GM18858 (cell line): ENCODE results near the gene RHBG.

Source experiments
- ATAC-seq: cut with Tn5 transposase; IDR thresholded peaks from one replicate; pipeline ENCODE4 v1.9.1; 2021; ENCODE audit not compliant: unreplicated experiment

Gene RHBG

GRCh38 chr1:156423422-156424352 is 54.7 kb downstream of the RHBG start:
- ATAC-seq, result no peak

- ATAC-seq, result no peak
These were observed 55.9 kb downstream of the RHBG start for GRCh38 chr1:156424806-156425432.

- ATAC-seq, result no peak
These were observed 56.9 kb downstream of the RHBG start for GRCh38 chr1:156425943-156426342.

DNA sequence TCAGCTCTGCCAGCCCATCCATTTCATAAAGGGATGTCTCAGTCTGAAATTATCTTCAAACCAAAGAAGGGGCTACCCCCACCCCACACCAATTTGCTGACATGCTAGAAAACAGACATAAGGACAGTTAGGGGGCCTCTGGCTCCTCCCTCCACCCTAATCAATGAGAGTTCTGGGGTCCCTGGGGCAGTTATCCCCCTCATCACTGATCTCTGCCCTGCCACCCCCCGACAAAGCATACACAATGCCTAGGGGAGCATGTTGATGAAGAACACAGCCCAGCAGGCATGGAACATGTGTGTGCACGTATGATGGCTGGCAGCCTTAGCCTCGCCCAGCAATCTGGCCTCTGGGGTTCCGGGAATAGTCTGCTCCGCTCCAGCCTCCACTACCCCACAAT is 58.9 kb downstream of the RHBG start:
- ATAC-seq, result no peak

DNA sequence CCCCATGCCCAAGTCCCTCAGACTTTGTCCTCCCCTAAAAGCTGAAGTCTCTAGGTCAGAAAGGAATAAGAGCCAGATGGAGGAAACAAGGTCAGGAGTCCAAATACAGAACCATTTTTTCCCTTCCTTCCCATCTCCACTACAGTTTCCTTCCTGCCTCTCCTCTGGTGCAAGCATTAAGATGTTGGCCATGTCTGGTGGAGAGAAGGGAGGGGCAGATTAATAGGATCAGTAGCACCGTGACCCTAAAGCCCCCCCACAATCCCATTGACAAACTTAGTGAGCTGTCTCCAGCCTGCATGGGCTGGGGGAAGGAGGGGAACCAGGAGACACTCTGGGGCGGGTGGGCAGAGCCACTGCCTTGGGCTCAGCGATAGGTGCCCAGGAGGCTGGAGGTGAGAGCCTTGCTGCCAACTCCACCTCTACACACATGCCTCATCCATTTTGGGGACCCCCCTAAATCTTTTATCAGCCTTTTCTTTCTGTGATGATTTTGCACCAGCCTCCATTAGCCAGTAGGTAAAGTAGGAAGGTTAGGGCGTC is 59.8 kb downstream of the RHBG start:
- ATAC-seq, result no peak

- no peak for ATAC-seq
These were observed 60.5 kb downstream of the RHBG start for GRCh38 chr1:156429313-156430060.

DNA sequence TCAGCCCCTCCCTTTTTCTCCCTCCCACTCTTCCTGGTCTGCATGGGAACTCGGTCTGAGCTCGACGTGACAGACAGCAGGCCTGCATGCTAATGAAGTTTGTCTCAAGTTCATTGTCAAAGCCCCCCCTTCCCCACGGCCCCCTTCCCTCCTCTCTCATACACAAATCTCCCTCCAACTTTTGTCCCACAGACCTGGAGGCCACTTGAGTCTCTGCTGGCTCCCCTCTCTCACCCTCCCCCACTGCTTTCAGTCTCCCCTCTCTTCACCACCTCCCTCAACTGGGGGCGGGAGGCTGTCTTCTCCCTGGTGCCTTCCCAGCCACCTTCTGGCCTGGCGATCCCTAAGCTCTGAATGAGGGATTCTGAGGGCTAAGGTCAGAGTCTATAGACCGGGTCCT is 61.3 kb downstream of the RHBG start:
- ATAC-seq, result no peak

DNA sequence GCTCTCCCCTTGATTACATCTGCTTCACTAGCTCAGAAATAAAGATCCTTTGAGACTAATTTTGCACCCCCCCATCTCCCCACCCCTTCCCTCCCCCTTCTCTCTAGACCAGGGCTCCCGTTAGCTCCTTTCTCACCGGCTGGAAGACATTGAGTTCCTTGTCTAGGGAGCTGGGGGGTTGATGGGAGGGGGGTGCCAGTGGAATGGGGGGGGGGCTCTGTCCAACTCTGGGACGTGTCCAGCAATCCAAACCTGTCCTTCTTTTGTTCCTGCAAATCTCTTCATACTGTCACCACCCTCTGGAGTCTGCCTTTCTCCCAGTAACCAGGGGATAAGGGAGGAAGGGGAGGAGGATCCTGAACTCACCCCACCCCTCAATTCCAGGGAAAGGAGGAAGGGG is 61.9 kb downstream of the RHBG start:
- ATAC-seq, result no peak

- no peak for ATAC-seq
These were observed 62.4 kb downstream of the RHBG start for GRCh38 chr1:156431366-156431765.

DNA sequence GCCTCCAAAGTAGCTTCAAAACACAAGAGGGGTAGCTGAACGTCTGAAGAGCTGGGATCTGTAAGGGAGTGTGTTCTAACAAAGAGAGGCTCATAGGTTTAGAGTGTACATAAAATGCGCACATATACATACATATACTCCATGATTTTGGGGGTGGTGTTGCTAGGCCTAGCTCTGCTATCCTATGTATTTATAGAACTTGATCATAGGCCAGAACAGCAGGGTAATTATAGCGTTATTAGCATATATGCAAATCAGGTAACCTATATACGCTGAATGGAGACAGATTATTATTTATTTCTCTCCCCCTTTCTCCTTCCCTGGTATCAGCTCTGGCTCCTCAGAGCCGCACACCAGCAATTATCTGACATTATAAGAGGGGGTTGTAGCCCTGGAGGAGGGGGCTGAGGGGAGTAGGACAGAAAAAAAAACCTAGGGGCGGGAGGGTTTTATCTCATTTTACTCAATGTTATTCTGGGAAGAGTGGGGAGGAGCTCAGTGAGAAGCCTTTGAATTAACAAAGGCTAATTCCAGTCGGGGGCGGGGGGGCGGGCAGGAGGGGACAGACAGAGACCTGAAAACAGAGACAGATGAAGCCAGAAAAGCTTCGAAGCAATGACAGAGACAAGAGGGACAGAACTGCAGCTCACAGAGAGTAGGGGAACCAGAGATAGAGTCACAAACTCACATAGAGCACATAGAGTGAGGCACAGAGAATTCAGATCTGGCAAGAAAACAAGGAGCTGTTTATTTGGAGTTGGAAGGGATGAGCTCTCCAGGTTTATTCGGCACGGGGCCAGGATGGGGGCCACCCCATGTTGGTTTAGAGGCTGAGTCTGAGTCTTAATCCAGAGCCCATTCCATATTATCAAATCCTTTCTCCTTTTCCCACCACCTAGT is 63.0 kb downstream of the RHBG start:
- no peak for ATAC-seq

DNA sequence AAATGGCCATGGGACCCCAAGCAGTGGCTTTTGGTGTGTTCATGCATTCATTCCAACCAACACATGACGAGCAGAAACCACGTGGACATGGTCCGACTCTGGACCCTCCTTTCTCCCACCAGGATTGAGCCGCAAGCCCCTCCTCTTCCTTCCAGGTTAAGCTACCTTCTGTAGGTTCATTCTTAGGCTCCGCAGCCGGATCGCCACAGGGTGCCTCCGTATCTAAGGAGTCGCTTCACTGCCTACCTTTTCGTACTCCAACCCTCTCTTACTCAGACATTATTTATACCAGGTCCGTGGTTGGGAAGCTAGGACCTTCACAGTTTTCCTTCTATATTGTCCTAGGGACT is 63.6 kb downstream of the RHBG start:
- no peak for ATAC-seq

- no peak for ATAC-seq
These were observed 64.0 kb downstream of the RHBG start for GRCh38 chr1:156433032-156433431.

GRCh38 chr1:156433602-156434001 is 64.6 kb downstream of the RHBG start:
- no peak for ATAC-seq
